Peyer's patch (tissue), 4 donors: ENCODE results near the gene RIPPLY1.

Experiments
- POLR2A ChIP-seq, 2 donors: fragments of 450-650 bp; IDR thresholded peaks; one replicate each; pipeline ENCODE4 v1.5.1; 2017; ENCODE audit warnings: antibody characterized with exemption in 2 of 2, mild to moderate bottlenecking in 2 of 2, moderate library complexity in 2 of 2
- TF ChIP-seq, protein P1 (sequence below), 6 experiments: fragments of 450-650 bp in 4 of 6; fragments of 200-600 bp in 2 of 6; sonication (generic) in 1 of 6; IDR thresholded peaks; one replicate each; pipeline ENCODE4 v1.5.1; 2017 to 2019; ENCODE audit warnings: antibody characterized with exemption in 6 of 6, mild to moderate bottlenecking in 3 of 6, moderate library complexity in 1 of 6

DNA sequence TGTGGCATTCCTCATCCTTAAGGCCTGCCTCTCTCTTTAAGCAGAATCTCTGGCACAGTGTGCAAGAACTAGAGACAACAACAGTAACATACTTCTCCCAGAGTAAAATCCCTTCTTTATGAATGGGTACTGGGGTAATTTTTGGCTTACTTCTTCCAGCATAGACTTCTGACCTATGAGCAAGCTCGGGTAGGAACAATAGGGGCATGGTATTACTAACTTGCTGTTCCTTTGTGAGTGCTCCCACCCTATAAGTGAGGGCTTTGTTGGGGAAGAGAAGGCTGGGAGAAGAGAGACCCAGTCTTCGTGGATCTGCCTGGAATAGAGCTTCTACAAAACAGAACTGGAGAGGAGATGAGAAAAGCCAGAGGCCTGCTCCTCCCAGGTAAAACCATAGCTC is 47.2 kb upstream of the RIPPLY1 start:
- TF ChIP-seq, protein P1, sequence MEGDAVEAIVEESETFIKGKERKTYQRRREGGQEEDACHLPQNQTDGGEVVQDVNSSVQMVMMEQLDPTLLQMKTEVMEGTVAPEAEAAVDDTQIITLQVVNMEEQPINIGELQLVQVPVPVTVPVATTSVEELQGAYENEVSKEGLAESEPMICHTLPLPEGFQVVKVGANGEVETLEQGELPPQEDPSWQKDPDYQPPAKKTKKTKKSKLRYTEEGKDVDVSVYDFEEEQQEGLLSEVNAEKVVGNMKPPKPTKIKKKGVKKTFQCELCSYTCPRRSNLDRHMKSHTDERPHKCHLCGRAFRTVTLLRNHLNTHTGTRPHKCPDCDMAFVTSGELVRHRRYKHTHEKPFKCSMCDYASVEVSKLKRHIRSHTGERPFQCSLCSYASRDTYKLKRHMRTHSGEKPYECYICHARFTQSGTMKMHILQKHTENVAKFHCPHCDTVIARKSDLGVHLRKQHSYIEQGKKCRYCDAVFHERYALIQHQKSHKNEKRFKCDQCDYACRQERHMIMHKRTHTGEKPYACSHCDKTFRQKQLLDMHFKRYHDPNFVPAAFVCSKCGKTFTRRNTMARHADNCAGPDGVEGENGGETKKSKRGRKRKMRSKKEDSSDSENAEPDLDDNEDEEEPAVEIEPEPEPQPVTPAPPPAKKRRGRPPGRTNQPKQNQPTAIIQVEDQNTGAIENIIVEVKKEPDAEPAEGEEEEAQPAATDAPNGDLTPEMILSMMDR (IDR thresholded peaks at IDR 0.05): no peak
- no peak for TF ChIP-seq POLR2A (IDR thresholded peaks at IDR 0.05)
